ENCODE measurements around the gene SLC22A5.
"Not testable (repeated sequence)": the region's sequence is repeated elsewhere in the genome, so short reads cannot be mapped to it uniquely, and the experiment has no call there.

GRCh38 chr5:132397936-132398675 lies 28.6 kb downstream of the SLC22A5 start:
- TF ChIP-seq CTCF (IDR thresholded peaks at IDR 0.05; ENCODE audit: low read length); EZH2 (optimal IDR thresholded peaks at IDR 0.05; ENCODE audit: low read depth, low read length); EZH2phosphoT487 (IDR thresholded peaks at IDR 0.05; ENCODE audit: low read length): not testable (repeated sequence)

Data from MM.1S (cell line).